RCC 7860 (cell line): Measurements from ENCODE around the gene CLEC2B.
"Not testable (repeated sequence)": the region's sequence is repeated elsewhere in the genome, so short reads cannot be mapped to it uniquely, and the experiment has no call there.

Experiments used
- DNase-seq: peaks from one replicate; pipeline ENCODE4 v3.0.0-alpha.2; 2015; ENCODE audit warnings: low spot score
- FAIRE-seq: peaks from 2 replicates; lab custom pipeline; 2012; peaks lifted over from hg19 to GRCh38; lab: Jason Lieb, UNC

CLEC2B gene

GRCh38 chr12:9869307-9870161 is at the start of gene CLEC2B:
Gene CLEC2B (minus strand): TSS chr12:9869354.
- peak; percentile 47 for DNase-seq
- FAIRE-seq, result peak; percentile 65

- no peak for FAIRE-seq
These were observed 42.6 kb upstream of the CLEC2B start for GRCh38 chr12:9911708-9912107.

GRCh38 chr12:9910716-9911421 is 41.7 kb upstream of the CLEC2B start:
- DNase-seq, result no peak
- no peak for FAIRE-seq

More at GRCh38 chr12:9911708-9912107, 42.6 kb upstream of the CLEC2B start:
- no peak for DNase-seq

GRCh38 chr12:9909724-9910123 is 40.6 kb upstream of the CLEC2B start:
- DNase-seq (no peak), FAIRE-seq (no peak)

- DNase-seq (no peak), FAIRE-seq (no peak)
These were observed 39.2 kb upstream of the CLEC2B start for GRCh38 chr12:9908350-9908749.

GRCh38 chr12:9907769-9908168 is 38.6 kb upstream of the CLEC2B start:
- FAIRE-seq, result no peak
- DNase-seq, result no peak

- FAIRE-seq, result no peak
These were observed 37.7 kb upstream of the CLEC2B start for GRCh38 chr12:9906873-9907272.

GRCh38 chr12:9902539-9903228 is 33.5 kb upstream of the CLEC2B start:
- FAIRE-seq, result no peak
- no peak for DNase-seq

More at GRCh38 chr12:9906873-9907272, 37.7 kb upstream of the CLEC2B start:
- DNase-seq, result no peak

- FAIRE-seq, result no peak
These were observed 31.8 kb upstream of the CLEC2B start for GRCh38 chr12:9900930-9901329.

GRCh38 chr12:9899209-9899608 is 30.1 kb upstream of the CLEC2B start:
- no peak for FAIRE-seq
- DNase-seq, result no peak

More at GRCh38 chr12:9900930-9901329, 31.8 kb upstream of the CLEC2B start:
- DNase-seq, result no peak

GRCh38 chr12:9897535-9897934 is 28.4 kb upstream of the CLEC2B start:
- DNase-seq (no peak), FAIRE-seq (no peak)

- no peak for DNase-seq
- no peak for FAIRE-seq
These were observed 26.2 kb upstream of the CLEC2B start for GRCh38 chr12:9895215-9895971.

GRCh38 chr12:9888665-9889273 is 19.6 kb upstream of the CLEC2B start:
- DNase-seq (no peak), FAIRE-seq (no peak)

- DNase-seq, result no peak
- FAIRE-seq, result no peak
These were observed 14.0 kb upstream of the CLEC2B start for GRCh38 chr12:9883175-9883574.

- DNase-seq (no peak), FAIRE-seq (no peak)
These were observed 12.8 kb upstream of the CLEC2B start for GRCh38 chr12:9881988-9882387.

- FAIRE-seq (no peak), DNase-seq (no peak)
These were observed 12.1 kb upstream of the CLEC2B start, which contains the start of gene KLRF2 for GRCh38 chr12:9881246-9881645. Gene KLRF2 (plus strand): TSS chr12:9881489. CDS start chr12:9881596, 107 bp downstream.

- DNase-seq (no peak), FAIRE-seq (no peak)
These were observed 11.5 kb upstream of the CLEC2B start for GRCh38 chr12:9880532-9881078.

GRCh38 chr12:9876120-9876519 is 7.0 kb upstream of the CLEC2B start:
- FAIRE-seq, DNase-seq: not testable (repeated sequence)

GRCh38 chr12:9872742-9873141 is 3.6 kb upstream of the CLEC2B start:
- DNase-seq, result no peak

GRCh38 chr12:9872162-9872561 is 3.0 kb upstream of the CLEC2B start:
- DNase-seq, result no peak
- no peak for FAIRE-seq

More at GRCh38 chr12:9872742-9873141, 3.6 kb upstream of the CLEC2B start:
- no peak for FAIRE-seq
